ENCODE measurements around the gene RASL11A. TPM values are rescaled to one million over a fixed set of nuclear protein-coding genes. Genes with fewer than 3 reads are reported as not detected.

RASL11A gene
- total RNA-seq, 1 experiment from 2014 or later, result 2.7 TPM

GRCh38 chr13:27258637-27259386, 11.8 kb upstream of the RASL11A start:
- peaks cover 30 to 61% (median 40%) of the 10 kb centered on the region in 3 experiments for H3K36me3 Mint-ChIP-seq (ENCODE audit: insufficient read depth in 1 of 3, low read depth in 3 of 3)
- H4K20me1 ChIP-seq (ENCODE audit: control insufficient read depth, insufficient read depth, insufficient read length), result no peaks in the 10 kb centered on the region
- peak overlapping the region; percentile 65 for H3K27ac ChIP-seq (ENCODE audit: insufficient read length, low read depth, low read length)
- no peak overlapping the region for H2AK5ac ChIP-seq (ENCODE audit: insufficient read length, low read length)
- no peak overlapping the region for H3K4ac ChIP-seq (ENCODE audit: low read depth, low read length)
- no peak overlapping the region for H2BK5ac ChIP-seq (ENCODE audit: insufficient read length, low read length)
- H3K9ac ChIP-seq (ENCODE audit: extremely low read depth, insufficient read length, low read length), result no peak overlapping the region
- H3K14ac ChIP-seq (ENCODE audit: insufficient read depth, low read length), result no peak overlapping the region
- H3K79me1 ChIP-seq (ENCODE audit: insufficient read depth, low read depth, low read length, poor library complexity, severe bottlenecking), result no peaks in the 10 kb centered on the region
- H4K5ac ChIP-seq (ENCODE audit: insufficient read length, low read depth, low read length), result no peak overlapping the region
- WGBS (ENCODE audit: extremely low coverage, insufficient read length, low lambda C conversion rate), result no CpG with 5 or more reads among the region's 5 CpGs
- H3K27ac Mint-ChIP-seq, result peak overlapping the region in 1 of 3 experiments; percentile 76; a peak in 2 of 7 replicates
- H3T11ph ChIP-seq (ENCODE audit: low read length), result no peak overlapping the region
- H3K18ac ChIP-seq (ENCODE audit: insufficient read length, low read depth, low read length), result no peak overlapping the region
- H3K9me3 ChIP-seq (ENCODE audit: control insufficient read depth, low read depth, low read length), result no peaks in the 10 kb centered on the region
- no peaks in the 10 kb centered on the region; the same call in 1 of the 2 replicates for H3K27me3 Mint-ChIP-seq (ENCODE audit: low read depth)
- H2BK20ac ChIP-seq (ENCODE audit: low read depth, low read length, poor library complexity, severe bottlenecking), result no peak overlapping the region
- no peak overlapping the region for H3K4me2 ChIP-seq (ENCODE audit: insufficient read depth, insufficient read length, low read length)
- TF ChIP-seq, protein P1, sequence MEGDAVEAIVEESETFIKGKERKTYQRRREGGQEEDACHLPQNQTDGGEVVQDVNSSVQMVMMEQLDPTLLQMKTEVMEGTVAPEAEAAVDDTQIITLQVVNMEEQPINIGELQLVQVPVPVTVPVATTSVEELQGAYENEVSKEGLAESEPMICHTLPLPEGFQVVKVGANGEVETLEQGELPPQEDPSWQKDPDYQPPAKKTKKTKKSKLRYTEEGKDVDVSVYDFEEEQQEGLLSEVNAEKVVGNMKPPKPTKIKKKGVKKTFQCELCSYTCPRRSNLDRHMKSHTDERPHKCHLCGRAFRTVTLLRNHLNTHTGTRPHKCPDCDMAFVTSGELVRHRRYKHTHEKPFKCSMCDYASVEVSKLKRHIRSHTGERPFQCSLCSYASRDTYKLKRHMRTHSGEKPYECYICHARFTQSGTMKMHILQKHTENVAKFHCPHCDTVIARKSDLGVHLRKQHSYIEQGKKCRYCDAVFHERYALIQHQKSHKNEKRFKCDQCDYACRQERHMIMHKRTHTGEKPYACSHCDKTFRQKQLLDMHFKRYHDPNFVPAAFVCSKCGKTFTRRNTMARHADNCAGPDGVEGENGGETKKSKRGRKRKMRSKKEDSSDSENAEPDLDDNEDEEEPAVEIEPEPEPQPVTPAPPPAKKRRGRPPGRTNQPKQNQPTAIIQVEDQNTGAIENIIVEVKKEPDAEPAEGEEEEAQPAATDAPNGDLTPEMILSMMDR (conservative IDR thresholded peaks at IDR 0.05), result no peak
- H2BK12ac ChIP-seq (ENCODE audit: insufficient read length, low read depth, low read length), result no peak overlapping the region
- H3K79me2 ChIP-seq (ENCODE audit: insufficient read depth, low read length), result no peaks in the 10 kb centered on the region; the same call in 1 of the 2 replicates
- H2AFZ ChIP-seq (ENCODE audit: low read length), result no peak overlapping the region
- no peak overlapping the region for H2BK120ac ChIP-seq (ENCODE audit: low read depth, low read length, poor library complexity, severe bottlenecking)
- peaks cover 24 to 29% of the 10 kb centered on the region in 2 experiments for H3K4me1 Mint-ChIP-seq
- H3K23ac ChIP-seq (ENCODE audit: insufficient read length, low read depth, low read length), result no peak overlapping the region
- no peak for DNase-seq
- H3K23me2 ChIP-seq (ENCODE audit: insufficient read length, low read depth, low read length, poor library complexity, severe bottlenecking), result no peaks in the 10 kb centered on the region
- H3K4me3 Mint-ChIP-seq, result no peak overlapping the region; a peak in 1 of 5 replicates
- H3K4me1 ChIP-seq (ENCODE audit: insufficient read depth, low read length), result peaks cover 6% of the 10 kb centered on the region; the same call in 1 of the 2 replicates
- no peaks in the 10 kb centered on the region for H3K27me3 ChIP-seq (ENCODE audit: insufficient read depth, low read length)
- H3K56ac ChIP-seq (ENCODE audit: insufficient read length, low read depth, low read length), result no peak overlapping the region
- H4K91ac ChIP-seq (ENCODE audit: insufficient read length, low read depth, low read length), result no peak overlapping the region
- no peaks in the 10 kb centered on the region for H3K9me3 Mint-ChIP-seq
- no peak overlapping the region for H2BK15ac ChIP-seq (ENCODE audit: low read depth, low read length)
- H4K8ac ChIP-seq (replicated peaks; ENCODE audit: insufficient read length, low read depth, low read length), result no peak overlapping the region

All from H9 (cell line).